ENCODE data around the gene CAMTA2.

GRCh38 chr17:4921320-4921719 lies 66.2 kb downstream of the CAMTA2 start:
- TF ChIP-seq, protein P1, sequence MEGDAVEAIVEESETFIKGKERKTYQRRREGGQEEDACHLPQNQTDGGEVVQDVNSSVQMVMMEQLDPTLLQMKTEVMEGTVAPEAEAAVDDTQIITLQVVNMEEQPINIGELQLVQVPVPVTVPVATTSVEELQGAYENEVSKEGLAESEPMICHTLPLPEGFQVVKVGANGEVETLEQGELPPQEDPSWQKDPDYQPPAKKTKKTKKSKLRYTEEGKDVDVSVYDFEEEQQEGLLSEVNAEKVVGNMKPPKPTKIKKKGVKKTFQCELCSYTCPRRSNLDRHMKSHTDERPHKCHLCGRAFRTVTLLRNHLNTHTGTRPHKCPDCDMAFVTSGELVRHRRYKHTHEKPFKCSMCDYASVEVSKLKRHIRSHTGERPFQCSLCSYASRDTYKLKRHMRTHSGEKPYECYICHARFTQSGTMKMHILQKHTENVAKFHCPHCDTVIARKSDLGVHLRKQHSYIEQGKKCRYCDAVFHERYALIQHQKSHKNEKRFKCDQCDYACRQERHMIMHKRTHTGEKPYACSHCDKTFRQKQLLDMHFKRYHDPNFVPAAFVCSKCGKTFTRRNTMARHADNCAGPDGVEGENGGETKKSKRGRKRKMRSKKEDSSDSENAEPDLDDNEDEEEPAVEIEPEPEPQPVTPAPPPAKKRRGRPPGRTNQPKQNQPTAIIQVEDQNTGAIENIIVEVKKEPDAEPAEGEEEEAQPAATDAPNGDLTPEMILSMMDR (IDR thresholded peaks at IDR 0.05), result no peak
- no peak for TF ChIP-seq POLR2A (IDR thresholded peaks at IDR 0.05)

All from Peyer's patch (tissue), 4 donors.